ENCODE results near the gene PTGES3L. TPM values are rescaled to one million over a fixed set of nuclear protein-coding genes. Genes with fewer than 3 reads are reported as not detected.

The PTGES3L gene
- total and polyA plus RNA-seq, 2 of the 13 experiments (the other 11 are each of a cell fraction or from before 2014, with no cell fraction given), result 1.2 to 2.9 TPM

GRCh38 chr17:42997984-42998938 is 18.4 kb upstream of the PTGES3L start, which contains the start of gene RPL27 (continued):
- TF ChIP-seq ZHX1 (CRISPR knock-in tag; IDR thresholded peaks at IDR 0.05; ENCODE audit: low read depth) (peak; percentile 87; the same call in 1 of the 2 replicates), ZSCAN31 (CRISPR knock-in tag; IDR thresholded peaks at IDR 0.05; ENCODE audit: low read depth) (peak; percentile 98), ATF5 (CRISPR knock-in tag; IDR thresholded peaks at IDR 0.05; ENCODE audit: low read depth) (0 out of 2 replicates have a peak, but pooled peaks have one; percentile 80), ZSCAN12 (CRISPR knock-in tag; IDR thresholded peaks at IDR 0.05) (0 out of 2 replicates have a peak, but pooled peaks have one; percentile 9), ZNF235 (CRISPR knock-in tag; IDR thresholded peaks at IDR 0.05; ENCODE audit: borderline replicate concordance) (0 out of 2 replicates have a peak, but pooled peaks have one; percentile 75), SP4 (CRISPR knock-in tag; IDR thresholded peaks at IDR 0.05) (peak; percentile 98), YEATS2 (CRISPR knock-in tag; IDR thresholded peaks at IDR 0.05; ENCODE audit: borderline replicate concordance) (peak; percentile 100), ZNF713 (CRISPR knock-in tag; IDR thresholded peaks at IDR 0.05) (peak; percentile 69; the same call in 1 of the 2 replicates), TARDBP (CRISPR knock-in tag; IDR thresholded peaks at IDR 0.05) (peak; percentile 99), HOXD1 (CRISPR knock-in tag; IDR thresholded peaks at IDR 0.05) (peak; percentile 83), NCOR1 (IDR thresholded peaks at IDR 0.05; ENCODE audit: borderline replicate concordance, low read length) (peak; percentile 86; the same call in 1 of the 2 replicates), GATAD2A (CRISPR knock-in tag; IDR thresholded peaks at IDR 0.05) (peak; percentile 98), AGO2 (optimal IDR thresholded peaks at IDR 0.05; ENCODE audit: low read depth, low read length) (peak; percentile 94), ZNF776 (CRISPR knock-in tag; IDR thresholded peaks at IDR 0.05) (0 out of 2 replicates have a peak, but pooled peaks have one; percentile 34), ZBTB20 (CRISPR knock-in tag; IDR thresholded peaks at IDR 0.05; ENCODE audit: borderline replicate concordance, low read depth) (peak; percentile 95), PTBP1 (IDR thresholded peaks at IDR 0.05; ENCODE audit: low read depth, low read length, poor library complexity, severe bottlenecking) (peak; percentile 22), CAMTA2 (CRISPR knock-in tag; IDR thresholded peaks at IDR 0.05; ENCODE audit: borderline replicate concordance) (no peak; the same call in 1 of the 2 replicates), ZNF800 (CRISPR knock-in tag; IDR thresholded peaks at IDR 0.05) (peak; percentile 85), ZNF256 (CRISPR knock-in tag; conservative IDR thresholded peaks at IDR 0.05) (0 out of 2 replicates have a peak, but pooled peaks have one; percentile 7), ZNF343 (CRISPR knock-in tag; IDR thresholded peaks at IDR 0.05) (peak; percentile 89)

Measured in HepG2 (cell line).